BJ (cell line): Measurements from ENCODE around the gene CHST11. TPM values are rescaled to one million over a fixed set of nuclear protein-coding genes. Genes with fewer than 3 reads are reported as not detected.

Source experiments
- CTCF ChIA-PET: fragments of 350-600 bp; formaldehyde crosslinking; extraction: SDS; loops from one replicate; lab custom pipeline; 2021; ENCODE audit warnings: antibody characterized with exemption, inconsistent platforms; lab: Yijun Ruan, JAX
- POLR2A ChIA-PET: fragments of 300-600 bp; sonication (Branson Sonifier 250); formaldehyde crosslinking; extraction: SDS; loops from one replicate; lab custom pipeline; 2021; ENCODE audit warnings: antibody characterized with exemption; lab: Charles Lee
- DNase-seq: peaks from one replicate; pipeline ENCODE4 v3.0.0-alpha.2; 2011; ENCODE audit warnings: low read depth
- H3K27me3 ChIP-seq: 2 replicates; pipeline ENCODE4 v1.6.0; 2011; ENCODE audit warnings: low read length; ENCODE audit not compliant: control insufficient read depth, insufficient read depth
- H3K36me3 ChIP-seq: 2 replicates; pipeline ENCODE4 v1.5.1; 2011; ENCODE audit warnings: low read length; ENCODE audit not compliant: control insufficient read depth, insufficient read depth
- H3K4me3 ChIP-seq: 2 replicates; pipeline ENCODE4 v1.5.1; 2011; ENCODE audit warnings: low read depth, mild to moderate bottlenecking, control low read depth, low read length
- polyA plus RNA-seq: library from polyadenylated mRNA; depleted of rRNA; stranded (reverse); fragments of >200 nt; gene quantifications from 2 replicates; pipeline ENCODE4 v1.2.3, GENCODE V29; 2011
- TF ChIP-seq, protein P1 (sequence below): IDR thresholded peaks from 2 replicates; pipeline ENCODE4 v1.5.1; 2011; ENCODE audit warnings: low read depth, mild to moderate bottlenecking, control low read depth, inconsistent platforms, low read length, moderate library complexity; ENCODE audit not compliant: insufficient read depth

The CHST11 gene
- polyA plus RNA-seq, 1 experiment, result 7.3 TPM

DNA sequence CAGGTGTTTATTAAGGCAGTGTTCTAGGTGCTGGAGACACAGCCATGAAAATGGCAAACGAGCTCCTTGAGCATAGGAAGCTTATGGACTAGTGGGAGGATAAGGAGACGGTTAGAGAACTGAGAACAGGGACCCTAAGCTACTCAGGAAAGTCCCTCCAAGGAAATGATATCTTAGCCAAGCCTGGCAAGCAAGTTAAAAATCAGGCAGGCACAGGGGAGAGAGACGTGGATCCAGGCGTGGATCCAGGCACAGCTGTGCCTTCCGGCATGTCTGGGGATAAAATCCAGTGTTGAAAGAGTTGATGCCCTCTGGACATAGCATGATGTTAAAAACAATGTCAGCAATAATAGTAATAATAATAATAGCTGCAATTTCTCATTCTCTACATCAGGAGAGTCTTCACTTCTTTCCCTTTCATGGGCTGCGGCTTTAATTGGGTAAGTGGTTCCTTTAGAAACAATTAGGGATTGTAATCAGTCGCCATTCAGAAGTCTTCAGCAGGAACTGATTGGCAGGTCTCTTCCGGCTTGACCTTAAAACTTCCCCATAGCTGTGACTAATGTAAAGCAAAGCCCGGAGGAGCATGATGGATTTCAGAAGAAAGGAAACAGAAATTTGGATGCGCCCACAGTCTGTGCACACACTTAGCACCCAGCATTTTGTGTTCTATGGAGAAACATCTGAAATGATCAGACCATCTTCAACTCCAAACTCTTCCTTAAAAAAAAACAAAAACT, 271.1 kb downstream of the CHST11 start:
- ChIA-PET CTCF (interaction anchor here (0.7 kb wide), 1 partner anchor 346 kb away, joined by 3 read pairs; no protein-coding TSS in a partner anchor), POLR2A (no interaction called here)
- TF ChIP-seq, protein P1, sequence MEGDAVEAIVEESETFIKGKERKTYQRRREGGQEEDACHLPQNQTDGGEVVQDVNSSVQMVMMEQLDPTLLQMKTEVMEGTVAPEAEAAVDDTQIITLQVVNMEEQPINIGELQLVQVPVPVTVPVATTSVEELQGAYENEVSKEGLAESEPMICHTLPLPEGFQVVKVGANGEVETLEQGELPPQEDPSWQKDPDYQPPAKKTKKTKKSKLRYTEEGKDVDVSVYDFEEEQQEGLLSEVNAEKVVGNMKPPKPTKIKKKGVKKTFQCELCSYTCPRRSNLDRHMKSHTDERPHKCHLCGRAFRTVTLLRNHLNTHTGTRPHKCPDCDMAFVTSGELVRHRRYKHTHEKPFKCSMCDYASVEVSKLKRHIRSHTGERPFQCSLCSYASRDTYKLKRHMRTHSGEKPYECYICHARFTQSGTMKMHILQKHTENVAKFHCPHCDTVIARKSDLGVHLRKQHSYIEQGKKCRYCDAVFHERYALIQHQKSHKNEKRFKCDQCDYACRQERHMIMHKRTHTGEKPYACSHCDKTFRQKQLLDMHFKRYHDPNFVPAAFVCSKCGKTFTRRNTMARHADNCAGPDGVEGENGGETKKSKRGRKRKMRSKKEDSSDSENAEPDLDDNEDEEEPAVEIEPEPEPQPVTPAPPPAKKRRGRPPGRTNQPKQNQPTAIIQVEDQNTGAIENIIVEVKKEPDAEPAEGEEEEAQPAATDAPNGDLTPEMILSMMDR, result no peak
- no peak overlapping the region for H3K4me3 ChIP-seq
- H3K36me3 ChIP-seq, result no peaks in the 10 kb centered on the region
- H3K27me3 ChIP-seq, result peaks cover 1% of the 10 kb centered on the region; the same call in 1 of the 2 replicates
- DNase-seq, result no peak

DNA sequence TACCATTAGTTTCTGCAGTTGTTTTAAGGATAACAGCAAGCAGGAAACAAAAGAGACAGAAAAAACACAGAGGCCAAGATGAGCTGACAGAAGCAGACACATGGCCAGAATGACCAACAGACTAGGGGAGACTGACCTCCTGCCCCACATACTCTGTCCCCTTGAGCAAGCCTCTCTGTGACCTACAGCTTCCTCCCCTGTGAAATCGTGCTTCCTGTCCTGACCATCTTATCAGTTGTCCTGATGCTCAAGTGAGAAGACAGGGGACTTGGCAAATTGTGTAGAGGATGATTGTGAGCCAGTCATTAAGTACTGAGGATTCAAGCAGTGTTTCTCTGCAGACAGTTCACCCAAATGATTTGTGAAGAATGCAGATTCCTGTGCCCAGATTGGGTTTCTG, 272.3 kb downstream of the CHST11 start:
- Histone ChIP-seq H3K36me3 (no peaks in the 10 kb centered on the region), H3K27me3 (peaks cover 1% of the 10 kb centered on the region; the same call in 1 of the 2 replicates), H3K4me3 (no peak overlapping the region)
- ChIA-PET CTCF (no interaction called here), POLR2A (no interaction called here)
- no peak for DNase-seq
- TF ChIP-seq, protein P1, result no peak

DNA sequence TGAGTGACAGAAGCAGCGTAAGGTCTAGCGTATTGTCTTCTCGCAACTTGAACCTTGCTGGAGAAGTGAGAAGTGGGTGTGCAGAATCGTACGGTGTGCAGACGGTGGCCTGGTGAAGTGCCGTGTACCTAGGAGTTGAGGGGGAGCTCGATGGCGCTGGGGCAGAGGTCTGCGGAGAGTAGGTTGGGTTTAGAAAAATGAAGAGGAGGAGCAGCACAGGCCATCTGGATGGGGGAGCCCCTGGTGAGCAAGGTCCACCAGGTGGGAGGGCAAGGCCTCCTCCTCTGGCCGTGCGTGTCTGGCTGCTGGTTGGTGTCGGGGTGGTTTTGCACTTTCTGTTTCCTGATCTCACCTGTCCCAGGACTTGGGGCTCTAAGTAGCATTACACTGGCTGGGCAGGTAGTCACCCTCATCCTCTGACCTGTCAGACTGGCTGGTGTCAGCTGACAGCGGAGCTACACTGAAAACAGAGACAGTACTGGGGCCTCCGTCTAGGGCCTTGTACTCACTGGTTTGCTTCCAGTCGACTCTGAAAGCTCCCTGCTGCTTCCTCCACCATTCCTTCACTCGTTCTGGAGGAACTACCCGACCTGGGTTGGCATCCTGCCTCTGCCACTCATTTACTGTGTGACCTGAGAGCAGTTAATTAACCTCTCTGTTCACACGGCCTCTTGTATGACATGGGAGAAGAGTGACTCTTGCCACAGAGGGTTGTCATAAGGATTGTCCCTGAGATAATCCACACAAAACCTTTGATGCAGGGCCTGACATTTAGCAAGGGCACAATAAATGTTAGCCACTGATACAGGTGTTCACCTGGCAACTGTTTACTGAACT, 273.1 kb downstream of the CHST11 start:
- TF ChIP-seq, protein P1, result no peak
- Histone ChIP-seq H3K4me3 (no peak overlapping the region), H3K36me3 (no peaks in the 10 kb centered on the region), H3K27me3 (peaks cover 1% of the 10 kb centered on the region; the same call in 1 of the 2 replicates)
- ChIA-PET CTCF (interaction anchor here (1.5 kb wide), 1 partner anchor 10 kb away, joined by 4 read pairs; no protein-coding TSS in a partner anchor), POLR2A (no interaction called here)
- DNase-seq, result no peak

DNA sequence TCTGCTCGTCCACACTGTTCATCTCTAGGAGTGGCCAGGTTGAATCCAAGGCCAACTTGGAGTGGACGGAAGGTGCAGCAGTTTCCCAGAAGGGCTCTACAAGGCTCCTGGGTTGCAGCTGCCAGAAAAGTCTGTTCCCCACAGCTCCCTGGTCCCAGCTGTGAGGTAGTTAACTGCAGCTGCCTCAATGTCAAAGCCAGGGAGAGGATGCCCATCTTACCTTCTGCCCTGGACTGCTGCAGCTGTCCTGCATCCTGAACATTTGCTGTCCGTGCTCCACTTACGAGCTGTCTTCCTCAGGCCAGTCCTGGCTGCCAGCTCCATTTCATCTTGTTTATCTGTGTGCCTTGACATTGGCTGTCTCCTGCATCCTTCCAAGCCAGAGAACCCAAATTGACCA, 274.0 kb downstream of the CHST11 start:
- Histone ChIP-seq H3K4me3 (no peak overlapping the region), H3K27me3 (peaks cover 1% of the 10 kb centered on the region; the same call in 1 of the 2 replicates), H3K36me3 (no peaks in the 10 kb centered on the region)
- TF ChIP-seq, protein P1, result no peak
- ChIA-PET POLR2A (no interaction called here), CTCF (interaction anchor here (1.5 kb wide), 1 partner anchor 11 kb away, joined by 4 read pairs; no protein-coding TSS in a partner anchor)
- no peak for DNase-seq

DNA sequence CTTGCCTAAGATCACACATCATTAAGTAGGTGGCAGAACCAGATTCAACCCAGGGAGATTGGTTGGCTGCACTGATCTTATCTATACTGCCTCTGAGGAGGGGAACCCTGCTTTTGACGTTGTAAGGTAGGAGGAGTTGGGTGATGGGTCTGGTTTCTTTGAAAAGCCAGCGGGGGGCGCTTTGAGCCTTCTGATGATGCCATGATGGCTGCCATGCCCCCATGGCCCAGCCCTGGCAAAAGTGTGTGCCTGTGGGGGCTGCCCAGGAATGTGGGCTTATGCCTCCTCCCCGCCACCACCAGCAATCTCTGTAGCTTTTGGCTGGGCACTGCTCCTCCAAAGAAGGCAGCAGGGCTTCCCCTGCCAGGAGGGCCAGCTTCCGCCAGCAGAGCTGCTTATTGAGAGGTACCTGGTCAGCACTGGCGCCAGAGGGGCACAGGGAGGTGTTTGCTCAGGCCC, 277.0 kb downstream of the CHST11 start:
- TF ChIP-seq, protein P1, result no peak
- CTCF ChIA-PET, result interaction anchor here (0.6 to 1.8 kb wide), 5 partner anchors 16 to 325 kb away, joined by 3 to 5 read pairs (median 3); no protein-coding TSS in a partner anchor

More for the DNA sequence above, 277.0 kb downstream of the CHST11 start:
- no peaks in the 10 kb centered on the region for H3K36me3 ChIP-seq
- no peak for DNase-seq
- H3K27me3 ChIP-seq, result peaks cover 1% of the 10 kb centered on the region; the same call in 1 of the 2 replicates
- POLR2A ChIA-PET, result no interaction called here
- H3K4me3 ChIP-seq, result no peak overlapping the region
